ENCODE data around the gene TPSB2.
"Not testable (repeated sequence)": the region's sequence is repeated elsewhere in the genome, so short reads cannot be mapped to it uniquely, and the experiment has no call there.

- TF ChIP-seq CTCF (optimal IDR thresholded peaks at IDR 0.05 in 1 of 3, IDR thresholded peaks at IDR 0.05 in 1 of 3, conservative IDR thresholded peaks at IDR 0.05 in 1 of 3; ENCODE audit: extremely low read depth in 1 of 3, insufficient read depth in 2 of 3, low read length in 3 of 3); EZH2 (IDR thresholded peaks at IDR 0.05; ENCODE audit: low read length): not testable (repeated sequence)
Measured at GRCh38 chr16:1229476-1229875, 508 bp downstream of the TPSB2 start.

Measured in keratinocyte (primary cell).